Subcutaneous abdominal adipose tissue (tissue), 5 donors: ENCODE results near the gene MFSD2B.
"Not testable (repeated sequence)": the region's sequence is repeated elsewhere in the genome, so short reads cannot be mapped to it uniquely, and the experiment has no call there.

Experiments used
- H3K27ac ChIP-seq: one replicate; pipeline ENCODE4 v1.7.0; 2013; ENCODE audit warnings: low read depth, mild to moderate bottlenecking, inconsistent platforms, low read length, moderate library complexity
- H3K27me3 ChIP-seq, 5 donors: one replicate each; pipeline ENCODE4 v1.7.0; 2013; ENCODE audit warnings: low read length in 5 of 5, inconsistent platforms in 1 of 5; ENCODE audit not compliant: control insufficient read depth in 5 of 5, insufficient read depth in 4 of 5
- H3K36me3 ChIP-seq, 5 donors: one replicate each; pipeline ENCODE4 v1.7.0; 2013; ENCODE audit warnings: low read length in 5 of 5; ENCODE audit not compliant: control insufficient read depth in 5 of 5, insufficient read depth in 5 of 5
- H3K4me1 ChIP-seq, 5 donors: one replicate each; pipeline ENCODE4 v1.7.0; 2013; ENCODE audit warnings: low read length in 5 of 5, mild to moderate bottlenecking in 3 of 5, moderate library complexity in 1 of 5; ENCODE audit not compliant: control insufficient read depth in 5 of 5, insufficient read depth in 5 of 5
- H3K4me3 ChIP-seq, 5 donors: one replicate each; pipeline ENCODE4 v1.7.0; 2013; ENCODE audit warnings: low read length in 5 of 5, low read depth in 1 of 5
- H3K9ac ChIP-seq, 5 donors: one replicate each; pipeline ENCODE4 v1.7.0; 2013; ENCODE audit warnings: low read length in 5 of 5, mild to moderate bottlenecking in 4 of 5, moderate library complexity in 3 of 5
- H3K9me3 ChIP-seq, 5 donors: one replicate each; pipeline ENCODE4 v1.7.0; 2013; ENCODE audit warnings: low read length in 5 of 5; ENCODE audit not compliant: control insufficient read depth in 5 of 5
- donor health status: healthy.
- donor health status: healthy.
- donor health status: healthy.
- donor health status: healthy.
- donor health status: healthy.

MFSD2B gene

DNA sequence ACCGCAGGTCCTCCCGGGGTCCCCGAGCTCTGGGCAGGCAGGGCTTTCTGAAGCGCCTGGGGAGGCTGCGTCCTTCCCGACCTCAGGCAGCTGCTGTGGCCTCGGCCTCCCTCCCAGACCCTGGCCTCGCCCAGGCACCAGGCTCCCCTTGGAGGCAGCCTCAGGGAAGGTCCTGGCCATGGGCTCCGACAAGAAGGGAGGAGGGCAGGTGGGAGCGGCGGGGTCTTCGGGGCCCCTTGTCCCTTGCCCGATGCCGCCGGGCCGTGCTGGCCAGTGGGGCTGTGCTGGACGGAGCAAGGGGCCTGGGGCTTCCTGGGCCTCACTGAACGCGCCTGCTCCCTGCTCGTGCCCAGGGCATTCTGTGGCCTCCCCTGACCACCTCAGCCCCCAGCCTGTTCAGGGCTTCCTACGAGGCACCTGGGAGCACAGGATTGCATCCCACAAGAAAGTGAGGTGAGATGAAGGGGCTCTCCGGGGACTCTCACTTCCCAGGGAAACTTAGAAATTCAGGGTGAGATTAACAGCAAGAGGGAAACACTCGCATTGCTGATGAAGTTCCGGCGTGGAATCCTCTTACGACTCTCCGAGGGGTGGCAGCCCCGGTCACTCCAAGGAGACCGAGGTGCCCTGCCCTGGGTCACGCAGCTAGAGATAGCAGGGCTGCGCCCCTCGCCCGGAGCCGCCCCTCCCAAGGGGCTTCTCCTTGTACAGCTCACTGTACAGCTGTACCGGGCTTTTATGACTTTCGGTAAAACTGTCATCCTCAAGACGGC lies 778 bp downstream of the MFSD2B start:
- H3K9ac ChIP-seq: peak overlapping the region in 2 of 5 donors; percentile 39 to 68
- H3K4me3 ChIP-seq: peak overlapping the region in 3 of 5 donors; percentile 39 to 59 (median 57)
- H3K27me3 ChIP-seq: peaks cover 18 to 33% (median 24%) of the 10 kb centered on the region in 5 donors
- no peak overlapping the region for H3K27ac ChIP-seq
- H3K9me3 ChIP-seq: no peaks in the 10 kb centered on the region
- H3K4me1 ChIP-seq: peaks cover 0 to 19% (median 15%) of the 10 kb centered on the region in 5 donors
- H3K36me3 ChIP-seq: no peaks in the 10 kb centered on the region

DNA sequence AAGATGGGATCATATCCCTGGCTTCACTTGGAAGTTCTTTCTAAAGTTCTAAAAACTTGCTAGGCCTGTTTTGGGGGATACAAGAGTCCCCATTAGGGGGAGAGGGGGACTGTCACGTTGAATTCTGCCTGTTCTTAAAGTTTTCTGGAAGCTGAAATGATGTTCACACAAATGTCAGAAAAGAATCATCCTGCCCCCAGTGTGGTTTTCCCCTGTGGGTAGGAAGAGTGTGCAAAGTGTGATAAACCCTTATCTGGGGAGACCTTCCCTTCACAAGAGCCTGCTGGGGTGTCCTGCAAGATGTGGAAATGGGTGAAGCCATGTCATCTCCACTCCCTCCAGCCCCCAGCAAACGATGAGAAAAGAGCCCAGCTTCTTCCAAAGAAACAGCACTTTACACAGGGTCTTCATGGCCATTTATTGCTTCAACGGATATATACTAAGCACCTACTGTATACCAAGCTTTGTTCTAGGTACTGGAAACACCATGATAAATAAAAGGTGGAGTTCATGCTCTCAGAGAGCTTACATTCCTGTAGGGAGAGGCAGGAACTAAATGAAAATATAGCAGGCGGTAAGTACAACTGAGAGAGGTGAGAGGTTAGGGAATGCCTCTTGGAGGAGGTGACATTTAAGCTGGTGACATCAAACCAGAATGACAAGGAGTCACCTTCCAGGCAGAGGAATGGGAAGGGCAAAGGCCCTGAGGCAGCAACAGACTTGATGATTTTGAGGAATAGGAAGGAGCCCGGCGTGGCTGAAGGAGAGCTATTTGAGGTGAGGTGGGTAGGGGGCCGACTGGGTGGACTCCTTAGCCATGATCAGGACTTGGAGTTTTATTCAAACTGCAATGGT lies 1.6 kb downstream of the MFSD2B start:
- Histone ChIP-seq H3K27ac (no peak overlapping the region), H3K9me3 (no peaks in the 10 kb centered on the region)

DNA sequence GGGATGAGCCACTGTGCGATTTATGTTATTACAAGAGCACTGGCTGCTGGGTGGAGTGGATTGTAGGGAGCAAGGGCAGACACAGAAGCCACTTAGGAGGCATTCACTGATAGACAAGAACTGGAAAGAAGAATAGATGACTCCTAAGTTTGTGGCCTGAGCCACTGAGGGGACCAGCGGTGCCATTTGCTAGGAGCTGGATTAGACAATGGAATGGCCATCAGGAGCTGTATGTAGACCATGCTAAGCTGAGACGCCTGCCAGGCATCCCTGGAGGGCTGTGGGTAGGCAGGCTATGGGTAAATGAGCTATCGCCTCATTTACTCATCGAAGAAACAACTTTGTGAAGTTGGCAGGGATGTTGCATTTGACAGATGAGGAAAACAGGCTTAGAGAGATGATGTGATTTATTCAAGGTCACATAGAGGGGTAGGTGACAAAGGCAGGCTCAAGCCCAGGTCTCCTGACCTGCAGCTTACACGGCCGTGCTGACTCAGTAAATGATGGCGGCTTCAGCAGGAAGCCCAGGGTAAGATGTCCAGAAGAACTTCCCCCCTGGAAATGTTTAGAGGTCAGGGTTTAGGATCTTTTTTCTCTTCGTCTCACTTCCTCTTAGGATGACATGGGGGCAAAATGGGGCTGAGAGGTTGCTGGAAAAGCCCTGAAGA lies 2.8 kb downstream of the MFSD2B start:
- H3K4me1 ChIP-seq: peaks cover 0 to 19% (median 15%) of the 10 kb centered on the region in 5 donors
- H3K27me3 ChIP-seq: peaks cover 18 to 33% (median 24%) of the 10 kb centered on the region in 5 donors
- H3K27ac ChIP-seq: no peak overlapping the region
- no peaks in the 10 kb centered on the region for H3K36me3 ChIP-seq
- H3K9ac ChIP-seq: no peak overlapping the region
- H3K4me3 ChIP-seq: no peak overlapping the region
- H3K9me3 ChIP-seq: no peaks in the 10 kb centered on the region

More for the DNA sequence above, 1.6 kb downstream of the MFSD2B start:
- peaks cover 0 to 19% (median 15%) of the 10 kb centered on the region in 5 donors for H3K4me1 ChIP-seq
- H3K27me3 ChIP-seq: peaks cover 18 to 33% (median 24%) of the 10 kb centered on the region in 5 donors
- H3K9ac ChIP-seq: no peak overlapping the region
- H3K36me3 ChIP-seq: no peaks in the 10 kb centered on the region
- H3K4me3 ChIP-seq: no peak overlapping the region

DNA sequence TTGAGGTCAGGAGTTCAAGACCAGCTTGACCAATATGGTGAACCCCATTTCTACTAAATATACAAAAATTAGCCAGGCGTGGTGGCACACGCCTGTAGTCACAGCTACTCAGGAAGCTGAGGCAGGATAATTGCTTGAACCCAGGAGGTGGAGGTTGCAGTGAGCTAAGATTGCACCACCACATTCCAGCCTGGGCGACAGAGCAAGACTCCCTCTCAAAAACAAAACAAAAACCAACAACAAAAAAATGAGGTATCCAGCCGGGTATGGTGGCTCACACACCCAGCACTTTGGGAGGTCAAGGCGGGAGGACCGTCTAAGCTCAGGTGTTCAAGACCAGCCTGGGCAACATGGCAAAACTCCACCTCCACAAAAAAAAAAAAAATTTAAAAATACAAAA lies 5.0 kb downstream of the MFSD2B start:
- H3K27ac ChIP-seq, H3K9ac ChIP-seq, H3K36me3 ChIP-seq, H3K4me1 ChIP-seq, H3K4me3 ChIP-seq, H3K9me3 ChIP-seq: not testable (repeated sequence)
- peaks cover 15 to 24% (median 17%) of the 10 kb centered on the region in 5 donors for H3K27me3 ChIP-seq

DNA sequence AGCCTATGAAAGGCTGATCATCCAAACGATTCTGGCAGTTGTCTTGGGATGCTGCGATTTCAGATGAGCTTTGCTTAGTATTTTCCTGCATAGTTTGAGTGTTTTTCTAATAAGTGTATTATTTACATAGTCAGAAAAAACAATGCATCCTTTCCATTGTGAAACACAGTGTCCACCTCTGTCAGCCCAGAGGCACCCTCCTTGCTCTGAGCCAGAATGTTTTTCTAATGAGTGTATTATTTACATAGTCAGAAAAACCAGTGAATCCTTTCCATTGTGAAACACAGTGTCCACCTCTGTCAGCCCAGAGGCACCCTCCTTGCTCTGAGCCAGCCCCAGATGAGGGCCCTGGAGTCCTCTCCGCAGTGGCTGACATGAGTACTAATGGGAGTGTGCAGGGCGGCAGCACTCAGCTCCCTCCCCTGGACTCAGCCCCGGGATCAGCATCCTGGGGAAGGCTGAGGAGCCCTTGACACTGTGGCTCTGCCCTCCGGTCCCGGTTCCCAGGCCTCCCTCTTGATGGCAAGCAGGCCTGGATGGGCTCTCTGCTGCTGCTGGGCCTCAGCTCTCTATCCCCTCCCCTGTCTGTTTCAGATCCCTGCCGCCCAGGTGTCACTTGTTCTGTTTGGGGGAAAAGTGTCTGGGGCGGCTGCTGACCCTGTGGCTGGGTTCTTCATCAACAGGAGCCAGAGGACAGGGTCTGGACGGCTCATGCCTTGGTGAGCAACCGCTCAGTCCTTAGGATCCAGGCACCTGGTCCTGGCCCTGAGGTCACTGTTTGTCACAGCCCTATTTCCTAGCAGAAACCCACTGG lies 5.9 kb downstream of the MFSD2B start:
- H3K27me3 ChIP-seq: peaks cover 6 to 16% (median 10%) of the 10 kb centered on the region in 5 donors
- H3K4me1 ChIP-seq: peaks cover 0 to under 1% (median 0%) of the 10 kb centered on the region in 5 donors
- H3K27ac ChIP-seq: no peak overlapping the region
- no peaks in the 10 kb centered on the region for H3K9me3 ChIP-seq
- H3K36me3 ChIP-seq: no peaks in the 10 kb centered on the region
- H3K4me3 ChIP-seq: no peak overlapping the region
- H3K9ac ChIP-seq: no peak overlapping the region

DNA sequence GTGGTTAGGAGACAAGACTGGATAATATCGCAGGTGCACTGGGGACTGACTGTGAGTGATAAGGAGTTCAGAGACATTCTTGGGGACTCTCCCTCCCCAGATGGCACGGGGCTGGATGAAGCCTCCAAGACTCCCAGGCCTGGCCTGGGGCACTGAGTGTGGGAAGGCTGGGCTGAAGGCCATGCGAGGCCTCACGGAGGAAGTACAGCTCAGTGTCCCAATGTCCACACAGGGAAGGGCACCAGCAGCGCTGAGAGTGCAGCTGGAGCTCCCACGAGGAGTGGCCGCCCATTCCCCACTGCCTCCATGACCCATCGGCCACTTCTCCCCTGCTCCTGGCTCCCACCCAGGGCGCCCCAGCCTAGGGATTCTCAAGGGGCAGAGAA lies 6.5 kb downstream of the MFSD2B start:
- Histone ChIP-seq H3K4me3 (no peak overlapping the region), H3K9me3 (no peaks in the 10 kb centered on the region), H3K27ac (no peak overlapping the region), H3K9ac (no peak overlapping the region), H3K27me3 (peaks cover under 1 to 11% (median 4%) of the 10 kb centered on the region in 5 donors), H3K36me3 (peaks cover 0 to under 1% (median 0%) of the 10 kb centered on the region in 5 donors), H3K4me1 (no peaks in the 10 kb centered on the region)

DNA sequence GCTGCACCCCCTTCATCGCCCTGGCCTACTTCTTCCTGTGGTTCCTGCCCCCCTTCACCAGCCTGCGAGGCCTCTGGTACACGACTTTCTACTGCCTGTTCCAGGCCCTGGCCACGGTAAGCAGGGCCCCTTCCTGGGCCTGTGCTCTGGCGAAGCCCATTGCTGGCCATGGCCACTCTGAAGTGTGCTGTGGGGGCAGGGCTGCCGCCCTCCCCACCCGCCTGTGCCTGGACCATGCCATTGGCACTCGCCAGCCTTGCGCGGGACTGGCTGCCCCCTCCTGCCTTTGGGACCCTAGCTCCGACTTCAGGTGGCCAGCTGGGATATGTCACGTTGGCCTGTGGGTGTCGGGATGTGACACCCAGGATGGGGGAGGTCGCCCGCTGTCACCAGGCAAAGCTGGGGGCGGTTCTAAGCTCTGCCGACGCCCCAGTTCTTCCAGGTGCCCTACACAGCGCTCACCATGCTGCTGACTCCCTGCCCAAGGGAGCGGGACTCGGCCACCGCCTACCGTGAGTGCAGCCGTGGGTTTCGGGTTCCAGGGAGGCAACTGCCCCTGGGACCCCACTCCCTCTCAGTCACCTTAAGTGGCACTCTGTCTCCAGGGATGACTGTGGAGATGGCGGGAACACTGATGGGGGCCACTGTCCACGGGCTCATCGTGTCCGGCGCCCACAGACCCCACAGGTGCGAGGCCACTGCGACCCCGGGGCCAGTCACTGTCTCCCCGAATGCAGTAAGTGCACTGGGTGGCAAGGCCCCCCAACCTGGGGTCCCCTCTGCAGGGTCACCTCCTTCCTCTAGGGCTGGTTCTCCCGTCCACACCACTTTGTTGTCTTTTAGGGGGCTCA lies 7.2 kb downstream of the MFSD2B start:
- H3K9me3 ChIP-seq: no peaks in the 10 kb centered on the region
- no peak overlapping the region for H3K4me3 ChIP-seq
- H3K27me3 ChIP-seq: peaks cover 0 to 8% (median 0%) of the 10 kb centered on the region in 5 donors
- H3K9ac ChIP-seq: no peak overlapping the region
- no peak overlapping the region for H3K27ac ChIP-seq
- no peaks in the 10 kb centered on the region for H3K4me1 ChIP-seq
- peaks cover 0 to 3% (median 1%) of the 10 kb centered on the region in 5 donors for H3K36me3 ChIP-seq

DNA sequence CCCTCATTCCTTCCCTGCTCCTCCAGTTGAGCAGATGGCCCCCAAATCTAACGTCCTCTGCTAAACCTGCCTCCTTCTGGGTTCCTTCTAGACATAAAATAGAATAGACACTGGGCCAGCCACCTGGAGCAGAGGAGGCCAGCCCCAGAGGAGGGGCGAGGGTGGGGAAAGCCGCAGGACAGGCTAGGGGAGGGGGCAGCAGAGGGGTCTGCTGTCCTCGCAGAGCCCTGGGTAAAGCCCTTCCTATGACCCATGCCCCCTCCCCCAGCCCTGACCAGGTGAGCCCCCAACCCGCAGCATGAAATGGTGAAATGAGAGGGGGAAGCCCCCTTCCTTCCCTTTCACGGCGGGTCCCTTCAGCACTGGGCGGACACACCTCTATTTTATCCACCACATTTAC lies 7.8 kb downstream of the MFSD2B start:
- H3K9me3 ChIP-seq: no peaks in the 10 kb centered on the region
- no peak overlapping the region for H3K4me3 ChIP-seq
- H3K36me3 ChIP-seq: peaks cover 0 to 8% (median 7%) of the 10 kb centered on the region in 5 donors
- no peaks in the 10 kb centered on the region for H3K4me1 ChIP-seq
- no peak overlapping the region for H3K27ac ChIP-seq
- H3K27me3 ChIP-seq: peaks cover 0 to 6% (median 0%) of the 10 kb centered on the region in 5 donors
- no peak overlapping the region for H3K9ac ChIP-seq
